ENCODE measurements around the gene LEMD2. TPM values are rescaled to one million over a fixed set of nuclear protein-coding genes. Genes with fewer than 3 reads are reported as not detected.

LEMD2 gene
- total and polyA plus RNA-seq, 9 of the 15 experiments (the other 6 are each of a cell fraction or from before 2014, with no cell fraction given) = 0.32 to 46.3 (median 30.8) TPM

DNA sequence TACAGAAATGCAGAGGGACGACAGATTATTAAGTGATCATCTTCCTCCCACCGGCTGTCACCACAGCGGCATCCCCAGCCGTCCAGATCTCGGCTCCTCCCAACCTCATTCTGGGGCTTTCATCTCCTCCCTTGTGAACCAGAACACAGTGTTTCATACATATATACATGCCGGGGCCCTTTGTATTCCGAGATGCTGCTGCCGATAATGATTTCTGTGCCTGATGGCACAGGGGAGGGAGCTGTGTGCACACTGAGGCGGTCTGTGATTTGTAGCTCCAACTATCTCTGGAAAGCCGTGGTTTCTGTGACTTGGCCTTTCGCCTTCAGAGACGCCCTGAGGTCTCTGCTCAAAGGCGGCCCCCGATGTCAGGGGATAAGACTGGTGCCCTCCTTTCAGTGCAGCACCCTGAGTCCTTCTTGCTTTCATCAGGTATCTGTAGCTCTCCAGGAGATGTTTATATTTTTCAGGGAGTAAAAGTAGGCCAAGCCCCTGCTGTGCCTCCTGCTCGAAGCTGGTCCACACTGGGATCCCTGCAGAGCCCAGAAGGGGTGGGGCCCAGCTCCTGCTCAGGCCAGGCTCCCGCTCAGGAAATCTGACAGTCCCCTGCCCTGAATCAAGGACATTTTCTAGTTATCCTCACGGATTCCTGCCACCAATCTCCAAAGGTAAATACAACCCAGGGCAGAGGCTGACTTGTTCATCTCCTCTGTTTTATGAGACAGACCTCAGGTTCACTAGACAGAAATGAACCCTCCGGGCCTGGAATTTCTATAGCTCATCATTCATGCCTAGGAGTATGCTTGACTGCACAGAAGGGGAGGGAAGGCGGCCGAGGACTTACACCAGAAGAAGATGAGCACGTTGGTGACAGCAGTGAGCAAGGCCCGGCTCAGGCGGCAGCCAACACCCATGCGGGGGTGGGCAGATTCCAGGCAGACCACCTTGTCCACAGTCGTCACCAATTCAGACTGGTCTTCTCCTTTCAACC, 11.2 kb downstream of the LEMD2 start:
- no peak for ATAC-seq
- Histone ChIP-seq H4K20me1 (replicated peaks; ENCODE audit: control insufficient read depth, insufficient read depth, low read length) (0 out of 2 replicates have a peak, but pooled peaks cover 11% of the 10 kb centered on the region), H3K4me1 (replicated peaks in 1 of 2; ENCODE audit: control insufficient read depth in 2 of 2, insufficient read depth in 2 of 2, low read length in 2 of 2) (peaks cover 0 to 5% of the 10 kb centered on the region in 2 experiments; a peak in 1 of 5 replicates), H3K27ac (ENCODE audit: extremely low read depth, low read depth, low read length) (no peak overlapping the region), H3K27me3 (ENCODE audit: control insufficient read depth in 2 of 2, insufficient read depth in 2 of 2, low read length in 2 of 2) (no peaks in the 10 kb centered on the region), H3K9me3 (replicated peaks; ENCODE audit: control insufficient read depth, insufficient read depth, low read depth, low read length) (no peaks in the 10 kb centered on the region), H3K4me2 (ENCODE audit: insufficient read depth, low read length) (no peak overlapping the region), H2AFZ (ENCODE audit: low read depth, low read length) (no peak overlapping the region), H3K4me3 (no peak overlapping the region), H3K9ac (ENCODE audit: insufficient read depth in 1 of 2, low read depth in 2 of 2, low read length in 2 of 2) (no peak overlapping the region), H3K79me2 (ENCODE audit: control insufficient read depth, insufficient read depth, low read length) (no peaks in the 10 kb centered on the region), H3K9me1 (ENCODE audit: control insufficient read depth, insufficient read depth, low read length) (no peaks in the 10 kb centered on the region), H3K36me3 (ENCODE audit: control insufficient read depth, insufficient read depth, low read length) (peaks cover 87% of the 10 kb centered on the region; the same call in 2 of the 3 replicates)
- BruUV-seq (replicated peaks) = no TSS peak
- in situ Hi-C loops (cut with MboI) (no loop called here), intact Hi-C loops (cut with micrococcal nuclease) (no loop called here)
- no peak for DNase-seq (ENCODE audit: extremely low read depth in 1 of 4, low spot score in 3 of 4)
- POLR2A ChIA-PET = interaction anchor here (0.6 to 7.0 kb wide), 6 partner anchors 7 to 359 kb away, joined by 3 to 36 read pairs (median 7); partner anchors contain the start of gene LEMD2
- FAIRE-seq = no peak
- WGBS (ENCODE audit: insufficient coverage, low coverage, missing lambda C conversion rate) = 85% methylated on average over 24 of the region's 25 CpGs
- CTCF ChIA-PET (ENCODE audit: low intra/inter-chr PET ratio) = interaction anchor here (0.6 kb wide), 1 partner anchor 273 kb away, joined by 4 read pairs; no protein-coding TSS in a partner anchor
- TF ChIP-seq, protein P1, sequence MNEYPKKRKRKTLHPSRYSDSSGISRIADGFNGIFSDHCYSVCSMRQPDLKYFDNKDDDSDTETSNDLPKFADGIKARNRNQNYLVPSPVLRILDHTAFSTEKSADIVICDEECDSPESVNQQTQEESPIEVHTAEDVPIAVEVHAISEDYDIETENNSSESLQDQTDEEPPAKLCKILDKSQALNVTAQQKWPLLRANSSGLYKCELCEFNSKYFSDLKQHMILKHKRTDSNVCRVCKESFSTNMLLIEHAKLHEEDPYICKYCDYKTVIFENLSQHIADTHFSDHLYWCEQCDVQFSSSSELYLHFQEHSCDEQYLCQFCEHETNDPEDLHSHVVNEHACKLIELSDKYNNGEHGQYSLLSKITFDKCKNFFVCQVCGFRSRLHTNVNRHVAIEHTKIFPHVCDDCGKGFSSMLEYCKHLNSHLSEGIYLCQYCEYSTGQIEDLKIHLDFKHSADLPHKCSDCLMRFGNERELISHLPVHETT (CRISPR knock-in tag; conservative IDR thresholded peaks at IDR 0.05 in 1 of 2, IDR thresholded peaks at IDR 0.05 in 1 of 2) = no peak
- TF ChIP-seq PHB (CRISPR knock-in tag; IDR thresholded peaks at IDR 0.05) (no peak), THRAP3 (IDR thresholded peaks at IDR 0.05; ENCODE audit: borderline replicate concordance) (no peak), PHF20 (IDR thresholded peaks at IDR 0.05; ENCODE audit: partially characterized antibody) (no peak), SETDB1 (IDR thresholded peaks at IDR 0.05; ENCODE audit: low read length) (no peak), NUFIP1 (IDR thresholded peaks at IDR 0.05; ENCODE audit: partially characterized antibody) (no peak), NFRKB (IDR thresholded peaks at IDR 0.05; ENCODE audit: low read depth) (no peak), ILK (tag; IDR thresholded peaks at IDR 0.05; ENCODE audit: borderline replicate concordance, low read depth) (no peak), SREBF1 (IDR thresholded peaks at IDR 0.05; ENCODE audit: borderline replicate concordance, low read depth, low read length) (no peak), MEF2A (IDR thresholded peaks at IDR 0.05; ENCODE audit: control insufficient read depth, low read depth, low read length) (no peak), HNRNPUL1 (IDR thresholded peaks at IDR 0.05; ENCODE audit: low read length) (no peak), EHMT2 (IDR thresholded peaks at IDR 0.05) (no peak), KLF13 (tag; IDR thresholded peaks at IDR 0.05; ENCODE audit: borderline replicate concordance, low read depth) (no peak), ZNF707 (CRISPR knock-in tag; conservative IDR thresholded peaks at IDR 0.05) (no peak)
- TF ChIP-seq, protein P2, sequence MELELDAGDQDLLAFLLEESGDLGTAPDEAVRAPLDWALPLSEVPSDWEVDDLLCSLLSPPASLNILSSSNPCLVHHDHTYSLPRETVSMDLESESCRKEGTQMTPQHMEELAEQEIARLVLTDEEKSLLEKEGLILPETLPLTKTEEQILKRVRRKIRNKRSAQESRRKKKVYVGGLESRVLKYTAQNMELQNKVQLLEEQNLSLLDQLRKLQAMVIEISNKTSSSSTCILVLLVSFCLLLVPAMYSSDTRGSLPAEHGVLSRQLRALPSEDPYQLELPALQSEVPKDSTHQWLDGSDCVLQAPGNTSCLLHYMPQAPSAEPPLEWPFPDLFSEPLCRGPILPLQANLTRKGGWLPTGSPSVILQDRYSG (tag; conservative IDR thresholded peaks at IDR 0.05; ENCODE audit: low read depth) = no peak
- TF ChIP-seq, protein P3, sequence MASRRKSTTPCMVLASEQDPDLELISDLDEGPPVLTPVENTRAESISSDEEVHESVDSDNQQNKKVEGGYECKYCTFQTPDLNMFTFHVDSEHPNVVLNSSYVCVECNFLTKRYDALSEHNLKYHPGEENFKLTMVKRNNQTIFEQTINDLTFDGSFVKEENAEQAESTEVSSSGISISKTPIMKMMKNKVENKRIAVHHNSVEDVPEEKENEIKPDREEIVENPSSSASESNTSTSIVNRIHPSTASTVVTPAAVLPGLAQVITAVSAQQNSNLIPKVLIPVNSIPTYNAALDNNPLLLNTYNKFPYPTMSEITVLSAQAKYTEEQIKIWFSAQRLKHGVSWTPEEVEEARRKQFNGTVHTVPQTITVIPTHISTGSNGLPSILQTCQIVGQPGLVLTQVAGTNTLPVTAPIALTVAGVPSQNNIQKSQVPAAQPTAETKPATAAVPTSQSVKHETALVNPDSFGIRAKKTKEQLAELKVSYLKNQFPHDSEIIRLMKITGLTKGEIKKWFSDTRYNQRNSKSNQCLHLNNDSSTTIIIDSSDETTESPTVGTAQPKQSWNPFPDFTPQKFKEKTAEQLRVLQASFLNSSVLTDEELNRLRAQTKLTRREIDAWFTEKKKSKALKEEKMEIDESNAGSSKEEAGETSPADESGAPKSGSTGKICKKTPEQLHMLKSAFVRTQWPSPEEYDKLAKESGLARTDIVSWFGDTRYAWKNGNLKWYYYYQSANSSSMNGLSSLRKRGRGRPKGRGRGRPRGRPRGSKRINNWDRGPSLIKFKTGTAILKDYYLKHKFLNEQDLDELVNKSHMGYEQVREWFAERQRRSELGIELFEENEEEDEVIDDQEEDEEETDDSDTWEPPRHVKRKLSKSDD (conservative IDR thresholded peaks at IDR 0.05; ENCODE audit: low read length) = no peak

Data from K562 (cell line).